IMR-90 (cell line): Measurements from ENCODE around the gene FAM131B.

ENCODE experiments used
- BHLHE40 ChIP-seq: fragments of 150-350 bp; IDR thresholded peaks from 2 replicates; pipeline ENCODE4 v1.6.1; 2016; ENCODE audit warnings: mild to moderate bottlenecking, low read depth, low read length
- CEBPB ChIP-seq: IDR thresholded peaks from 2 replicates; pipeline ENCODE4 v1.6.1; 2012; ENCODE audit warnings: low read depth, low read length, improper control_type of control experiment
- CTCF ChIP-seq: conservative IDR thresholded peaks from 2 replicates; pipeline ENCODE4 v1.5.1; 2012; ENCODE audit warnings: mild to moderate bottlenecking, low read depth, low read length, improper control_type of control experiment
- MAFK ChIP-seq: IDR thresholded peaks from 2 replicates; pipeline ENCODE4 v1.6.1; 2012; ENCODE audit warnings: low read depth, low read length, improper control_type of control experiment
- POLR2A ChIP-seq: IDR thresholded peaks from 2 replicates; pipeline ENCODE4 v1.6.1; 2012; ENCODE audit warnings: mild to moderate bottlenecking, low read depth, low read length
- RAD21 ChIP-seq: IDR thresholded peaks from 2 replicates; pipeline ENCODE4 v1.6.1; 2012; ENCODE audit warnings: low read length, improper control_type of control experiment
- RCOR1 ChIP-seq: IDR thresholded peaks from 2 replicates; pipeline ENCODE4 v1.6.1; 2012; ENCODE audit warnings: mild to moderate bottlenecking, low read length, improper control_type of control experiment; ENCODE audit not compliant: insufficient replicate concordance
- SMC3 ChIP-seq: fragments of 150-350 bp; IDR thresholded peaks from 2 replicates; pipeline ENCODE4 v1.6.1; 2016; ENCODE audit warnings: low read depth, mild to moderate bottlenecking, antibody characterized with exemption, low read length, moderate library complexity

- TF ChIP-seq CTCF (no peak), POLR2A (no peak), RAD21 (no peak), MAFK (no peak), CEBPB (no peak), BHLHE40 (no peak), SMC3 (no peak), RCOR1 (no peak)
Observed at GRCh38 chr7:143405173-143406001, 42.9 kb upstream of the FAM131B start.
